Measurements from ENCODE around the gene PSORS1C1.

The PSORS1C1 gene

DNA sequence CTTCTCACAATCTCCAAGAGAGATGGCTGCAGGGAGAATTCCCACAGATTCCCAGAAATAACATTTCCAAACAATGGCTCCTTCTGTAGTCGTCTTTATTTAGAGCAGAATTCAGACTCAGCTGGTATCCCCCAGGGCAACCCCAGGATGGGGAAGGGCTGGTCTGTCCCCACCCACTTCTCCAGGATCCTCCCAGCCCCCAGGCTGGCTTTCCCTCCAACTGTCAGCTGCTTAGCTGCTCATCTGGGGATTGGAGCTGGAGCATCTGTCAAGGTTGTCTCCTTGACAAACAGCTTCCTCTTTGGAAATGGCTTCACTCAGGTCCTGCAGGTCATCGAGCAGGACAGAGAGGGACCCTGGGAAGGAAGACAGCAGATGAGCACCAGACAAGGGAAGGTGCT lies 27.8 kb downstream of the PSORS1C1 start:
- in situ Hi-C loops (cut with HindIII; ENCODE audit: low sequenced_read_pairs): no loop called here
- no peak overlapping the region for H3K4me3 ChIP-seq (ENCODE audit: low read depth, low read length)
- TF ChIP-seq, protein P1, sequence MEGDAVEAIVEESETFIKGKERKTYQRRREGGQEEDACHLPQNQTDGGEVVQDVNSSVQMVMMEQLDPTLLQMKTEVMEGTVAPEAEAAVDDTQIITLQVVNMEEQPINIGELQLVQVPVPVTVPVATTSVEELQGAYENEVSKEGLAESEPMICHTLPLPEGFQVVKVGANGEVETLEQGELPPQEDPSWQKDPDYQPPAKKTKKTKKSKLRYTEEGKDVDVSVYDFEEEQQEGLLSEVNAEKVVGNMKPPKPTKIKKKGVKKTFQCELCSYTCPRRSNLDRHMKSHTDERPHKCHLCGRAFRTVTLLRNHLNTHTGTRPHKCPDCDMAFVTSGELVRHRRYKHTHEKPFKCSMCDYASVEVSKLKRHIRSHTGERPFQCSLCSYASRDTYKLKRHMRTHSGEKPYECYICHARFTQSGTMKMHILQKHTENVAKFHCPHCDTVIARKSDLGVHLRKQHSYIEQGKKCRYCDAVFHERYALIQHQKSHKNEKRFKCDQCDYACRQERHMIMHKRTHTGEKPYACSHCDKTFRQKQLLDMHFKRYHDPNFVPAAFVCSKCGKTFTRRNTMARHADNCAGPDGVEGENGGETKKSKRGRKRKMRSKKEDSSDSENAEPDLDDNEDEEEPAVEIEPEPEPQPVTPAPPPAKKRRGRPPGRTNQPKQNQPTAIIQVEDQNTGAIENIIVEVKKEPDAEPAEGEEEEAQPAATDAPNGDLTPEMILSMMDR (IDR thresholded peaks at IDR 0.05; ENCODE audit: low read depth, low read length, missing control alignments): no peak
- no peak for DNase-seq (ENCODE audit: low read depth)

DNA sequence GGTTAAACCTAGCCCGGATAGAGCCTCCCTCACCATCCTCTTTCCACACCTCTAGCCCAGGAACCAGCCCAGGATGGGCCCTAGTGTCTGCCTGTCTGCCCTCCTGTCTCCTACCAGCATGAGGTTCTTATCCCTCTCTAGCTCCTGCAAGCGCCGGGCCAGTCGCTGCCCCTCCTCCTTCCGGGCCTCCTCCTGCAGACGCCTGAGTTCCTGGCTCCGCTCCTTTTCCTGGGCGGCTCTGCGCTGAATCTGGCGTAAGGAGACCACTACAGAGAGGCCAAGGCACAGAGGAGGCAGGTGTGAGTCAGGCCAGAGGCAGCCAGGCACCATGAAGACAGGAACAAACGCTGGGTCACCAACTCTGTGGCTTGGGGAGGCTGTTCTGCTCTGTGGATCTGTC lies 28.5 kb downstream of the PSORS1C1 start:
- in situ Hi-C loops (cut with HindIII; ENCODE audit: low sequenced_read_pairs): no loop called here
- H3K4me3 ChIP-seq (ENCODE audit: low read depth, low read length): no peak overlapping the region
- DNase-seq (ENCODE audit: low read depth): peak; percentile 73
- TF ChIP-seq, protein P1 (IDR thresholded peaks at IDR 0.05; ENCODE audit: low read depth, low read length, missing control alignments): no peak

DNA sequence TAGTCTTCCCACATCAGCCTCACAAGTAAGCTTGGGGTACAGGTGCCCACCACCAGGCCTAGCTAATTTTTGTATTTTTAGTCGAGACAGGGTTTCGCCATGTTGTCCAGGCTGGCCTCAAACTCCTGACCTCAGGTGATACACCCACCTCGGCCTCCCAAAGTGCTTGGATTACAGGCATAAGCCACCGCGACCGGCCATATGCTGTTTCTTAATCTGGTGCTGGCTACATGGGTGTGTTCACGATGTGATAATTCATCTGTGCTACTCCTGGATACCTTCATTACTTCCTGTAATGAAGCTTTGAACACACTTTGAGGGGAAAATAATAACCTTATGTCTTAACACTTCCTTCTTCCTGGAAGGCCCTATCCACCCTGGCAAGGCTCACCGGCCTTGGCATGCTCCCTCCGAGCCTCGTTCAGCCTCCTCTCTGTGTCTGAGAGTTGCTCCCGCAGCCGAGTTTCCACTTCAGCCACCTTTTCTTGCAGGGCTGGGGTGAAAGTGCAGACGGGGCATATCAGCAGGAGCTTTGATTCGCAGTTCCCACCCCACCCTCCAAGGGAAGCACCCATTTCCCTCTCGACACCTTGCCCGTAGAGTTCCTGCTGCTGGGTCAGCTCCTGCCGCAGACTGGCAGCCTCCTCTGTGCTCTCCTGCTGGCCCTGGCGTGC lies 29.8 kb downstream of the PSORS1C1 start:
- in situ Hi-C loops (cut with HindIII; ENCODE audit: low sequenced_read_pairs): no loop called here
- TF ChIP-seq, protein P1 (IDR thresholded peaks at IDR 0.05; ENCODE audit: low read depth, low read length, missing control alignments): no peak

DNA sequence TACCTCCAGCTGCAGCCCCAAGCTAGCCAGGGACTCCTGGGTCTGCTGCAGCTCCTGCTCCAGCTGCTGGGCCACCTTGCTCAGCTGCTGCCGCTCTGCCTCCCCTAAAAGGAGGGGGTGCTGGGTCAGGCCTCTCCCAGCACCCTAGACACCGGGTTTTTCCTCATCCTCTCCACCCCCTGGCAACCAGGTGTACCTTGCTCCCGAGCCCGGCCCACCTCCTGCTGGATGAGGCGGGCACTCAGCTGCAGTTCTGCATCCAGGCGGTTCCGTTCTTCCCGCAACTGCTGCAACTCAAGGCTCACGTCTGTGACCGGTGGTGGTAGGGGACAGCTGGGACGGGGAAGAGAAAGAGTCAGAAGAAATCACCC lies 30.4 kb downstream of the PSORS1C1 start:
- in situ Hi-C loops (cut with HindIII; ENCODE audit: low sequenced_read_pairs): loop anchor here (5.0 kb wide), 1 partner anchor 33 kb away; the partner anchor contains the start of genes C6orf15 and PSORS1C1
- H3K4me3 ChIP-seq (ENCODE audit: low read depth, low read length): no peak overlapping the region
- TF ChIP-seq, protein P1 (IDR thresholded peaks at IDR 0.05; ENCODE audit: low read depth, low read length, missing control alignments): no peak
- DNase-seq (ENCODE audit: low read depth): no peak

More for the DNA sequence above, 29.8 kb downstream of the PSORS1C1 start:
- no peak for DNase-seq (ENCODE audit: low read depth)
- H3K4me3 ChIP-seq (ENCODE audit: low read depth, low read length): no peak overlapping the region

DNA sequence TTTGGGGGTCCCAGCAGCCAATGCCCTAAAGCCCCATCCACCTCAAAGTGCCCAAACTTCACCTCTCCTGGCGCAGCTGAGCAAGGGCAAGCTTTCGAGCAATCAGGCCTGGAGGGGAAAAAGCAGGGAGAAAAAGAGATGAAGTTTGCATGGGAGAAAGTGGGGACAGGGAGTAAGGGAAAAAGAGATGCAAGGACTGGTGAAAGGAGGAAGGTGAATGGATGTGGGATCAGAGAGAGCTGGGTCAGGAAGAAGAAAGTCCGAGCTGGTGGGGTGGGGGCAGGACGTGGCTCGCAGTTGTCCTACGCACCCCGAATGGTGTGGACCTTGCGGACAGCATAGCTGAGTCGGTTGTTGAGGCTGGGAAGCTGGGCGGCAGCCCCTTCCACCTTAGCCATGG lies 30.8 kb downstream of the PSORS1C1 start:
- H3K4me3 ChIP-seq (ENCODE audit: low read depth, low read length): no peak overlapping the region
- DNase-seq (ENCODE audit: low read depth): no peak
- TF ChIP-seq, protein P1 (IDR thresholded peaks at IDR 0.05; ENCODE audit: low read depth, low read length, missing control alignments): no peak
- in situ Hi-C loops (cut with HindIII; ENCODE audit: low sequenced_read_pairs): loop anchor here (5.0 kb wide), 1 partner anchor 33 kb away; the partner anchor contains the start of genes C6orf15 and PSORS1C1

DNA sequence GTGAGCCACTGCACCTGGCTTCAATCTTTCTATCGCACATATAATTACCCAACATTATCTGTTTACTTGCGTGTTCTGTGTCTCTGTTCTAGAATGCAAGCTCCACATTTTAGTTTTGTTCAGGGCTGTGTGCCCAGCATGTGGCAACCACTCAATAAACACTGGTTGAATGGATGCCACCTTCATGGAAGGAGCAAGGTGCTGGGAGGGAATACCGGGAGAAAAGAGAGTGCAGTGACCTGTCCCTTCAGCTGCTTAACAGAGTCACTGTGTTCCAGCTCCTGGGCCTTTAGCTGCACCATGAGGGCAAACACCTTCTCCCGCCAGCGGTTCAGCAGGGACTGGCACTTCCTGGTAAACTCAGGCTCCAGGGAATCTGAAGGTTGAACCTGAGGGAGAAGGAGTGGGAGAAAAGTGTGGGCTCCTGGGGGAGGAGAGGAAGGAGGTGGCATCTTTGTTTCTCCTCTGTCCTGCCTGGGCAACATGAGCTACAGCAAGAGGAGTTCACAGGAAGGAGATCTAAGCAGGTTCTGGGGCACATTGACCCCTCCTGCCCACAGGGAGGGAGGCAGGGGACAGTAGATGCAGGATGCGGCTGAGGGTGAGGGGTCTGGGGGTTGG lies 35.3 kb downstream of the PSORS1C1 start:
- in situ Hi-C loops (cut with HindIII; ENCODE audit: low sequenced_read_pairs): loop anchor here (5.0 kb wide), 1 partner anchor 38 kb away; the partner anchor contains the start of genes C6orf15 and PSORS1C1
- TF ChIP-seq, protein P1 (IDR thresholded peaks at IDR 0.05; ENCODE audit: low read depth, low read length, missing control alignments): no peak
- no peak for DNase-seq (ENCODE audit: low read depth)
- no peak overlapping the region for H3K4me3 ChIP-seq (ENCODE audit: low read depth, low read length)

Measured in astrocyte of the cerebellum (primary cell).